Natural killer cell (primary cell): ENCODE data around the gene SPANXN4. TPM values are rescaled to one million over a fixed set of nuclear protein-coding genes. Genes with fewer than 3 reads are reported as not detected.

Experiments
- ATAC-seq, 3 donors: fragments of 150-1000 bp in 2 of 3; fragments of 200-7000 bp in 1 of 3; cut with Tn5 transposase; 1 replicate in 1 of 3; 2 replicates in 2 of 3; pipeline ENCODE4 v1.10.0; 2021; ENCODE audit warnings: mild to moderate bottlenecking in 2 of 3, moderate library complexity in 2 of 3
- DNase-seq, 2 donors: peaks; one replicate each; pipeline versions ENCODE4 v3.0.0 to v3.0.0-alpha.2; 2013 to 2021; ENCODE audit warnings: mixed read lengths in 1 of 2
- H3K27ac ChIP-seq: one replicate; pipeline ENCODE4 v1.5.1; 2013; ENCODE audit warnings: mild to moderate bottlenecking, low read length
- H3K27me3 ChIP-seq: one replicate; pipeline ENCODE4 v1.6.1; 2013; ENCODE audit warnings: low read length; ENCODE audit not compliant: control insufficient read depth, insufficient read depth
- H3K36me3 ChIP-seq: one replicate; pipeline ENCODE4 v1.6.1; 2013; ENCODE audit warnings: low read length; ENCODE audit not compliant: control insufficient read depth, insufficient read depth
- H3K4me1 ChIP-seq: one replicate; pipeline ENCODE4 v1.6.1; 2013; ENCODE audit warnings: low read length; ENCODE audit not compliant: control insufficient read depth, insufficient read depth
- H3K4me3 ChIP-seq: one replicate; pipeline ENCODE4 v1.5.1; 2013; ENCODE audit warnings: low read length
- H3K9me3 ChIP-seq: one replicate; pipeline ENCODE4 v1.6.1; 2013; ENCODE audit warnings: low read length; ENCODE audit not compliant: control insufficient read depth, insufficient read depth
- H3K27ac Mint-ChIP-seq, 2 donors: one replicate each; pipeline ENCODE4 v1.8.0; 2022; ENCODE audit warnings: mild to moderate bottlenecking in 2 of 2, mixed read lengths in 2 of 2, moderate library complexity in 1 of 2
- H3K27me3 Mint-ChIP-seq, 2 donors: one replicate each; pipeline ENCODE4 v1.8.0; 2022; ENCODE audit warnings: low read depth in 2 of 2, mixed read lengths in 2 of 2
- H3K36me3 Mint-ChIP-seq: one replicate; pipeline ENCODE4 v1.8.0; 2022; ENCODE audit warnings: mixed read lengths
- H3K4me1 Mint-ChIP-seq, 2 donors: one replicate each; pipeline ENCODE4 v1.8.0; 2022; ENCODE audit warnings: mixed read lengths in 2 of 2
- H3K4me3 Mint-ChIP-seq: one replicate; pipeline ENCODE4 v1.8.0; 2022; ENCODE audit warnings: mild to moderate bottlenecking, moderate library complexity, mixed read lengths
- H3K9me3 Mint-ChIP-seq, 2 donors: one replicate each; pipeline ENCODE4 v1.8.0; 2022; ENCODE audit warnings: mixed read lengths in 2 of 2
- WGBS: methylation state at CpG from one replicate; pipeline ENCODE4 v1.1.7; 2013; ENCODE audit warnings: missing lambda C conversion rate; ENCODE audit not compliant: insufficient coverage; 5-methylcytosine and 5-hydroxymethylcytosine counted together
- intact Hi-C: fragments of 100-400 bp; cut with micrococcal nuclease; formaldehyde crosslinking; loops from one replicate; pipeline ENCODE4 v1.14.2; 2022
- total RNA-seq, 4 donors: library from RNA; stranded (reverse); fragments of 120-200 nt in 1 of 4; gene quantifications; one replicate each; pipeline versions ENCODE4 v1.2.3 to v1.2.4, GENCODE V29; 2013 to 2022
- TF ChIP-seq, protein P1 (sequence below): fragments of 200-600 bp; IDR thresholded peaks from one replicate; pipeline ENCODE4 v1.8.0; 2022; ENCODE audit warnings: antibody characterized with exemption

SPANXN4 gene
- total RNA-seq, 3 donors from 2014 or later (not counting 1 experiment from before 2014, with no cell fraction given) = not detected

DNA sequence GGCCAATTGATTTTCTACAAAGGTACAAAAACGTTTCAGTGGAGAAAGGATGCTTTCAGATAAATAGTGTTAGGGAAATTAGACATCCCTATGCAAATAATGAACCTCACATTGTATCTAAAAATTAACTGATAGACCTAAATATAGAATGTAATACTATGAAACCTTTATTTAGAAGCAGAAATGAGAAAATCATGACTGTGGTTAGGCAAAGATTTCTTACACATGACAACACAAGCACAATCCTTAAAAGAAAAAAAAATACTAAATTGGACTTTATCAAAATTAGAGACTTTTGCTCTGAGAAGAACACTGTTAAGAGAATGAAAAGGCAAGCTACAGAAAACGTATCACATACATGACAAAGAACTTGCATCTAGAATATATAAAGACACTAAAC, 43.0 kb upstream of the SPANXN4 start:
- intact Hi-C loops = no loop called here
- no peaks in the 10 kb centered on the region for H3K4me1 ChIP-seq
- Mint-ChIP-seq H3K27me3 (no peaks in the 10 kb centered on the region), H3K4me3 (no peak overlapping the region), H3K27ac (no peak overlapping the region), H3K9me3 (peaks cover 0 to 19% of the 10 kb centered on the region in 2 donors), H3K4me1 (no peaks in the 10 kb centered on the region), H3K36me3 (no peaks in the 10 kb centered on the region)
- DNase-seq (no peak), ATAC-seq (no peak)
- no peaks in the 10 kb centered on the region for H3K27me3 ChIP-seq
- H3K27ac ChIP-seq = no peak overlapping the region
- H3K36me3 ChIP-seq = no peaks in the 10 kb centered on the region
- TF ChIP-seq, protein P1, sequence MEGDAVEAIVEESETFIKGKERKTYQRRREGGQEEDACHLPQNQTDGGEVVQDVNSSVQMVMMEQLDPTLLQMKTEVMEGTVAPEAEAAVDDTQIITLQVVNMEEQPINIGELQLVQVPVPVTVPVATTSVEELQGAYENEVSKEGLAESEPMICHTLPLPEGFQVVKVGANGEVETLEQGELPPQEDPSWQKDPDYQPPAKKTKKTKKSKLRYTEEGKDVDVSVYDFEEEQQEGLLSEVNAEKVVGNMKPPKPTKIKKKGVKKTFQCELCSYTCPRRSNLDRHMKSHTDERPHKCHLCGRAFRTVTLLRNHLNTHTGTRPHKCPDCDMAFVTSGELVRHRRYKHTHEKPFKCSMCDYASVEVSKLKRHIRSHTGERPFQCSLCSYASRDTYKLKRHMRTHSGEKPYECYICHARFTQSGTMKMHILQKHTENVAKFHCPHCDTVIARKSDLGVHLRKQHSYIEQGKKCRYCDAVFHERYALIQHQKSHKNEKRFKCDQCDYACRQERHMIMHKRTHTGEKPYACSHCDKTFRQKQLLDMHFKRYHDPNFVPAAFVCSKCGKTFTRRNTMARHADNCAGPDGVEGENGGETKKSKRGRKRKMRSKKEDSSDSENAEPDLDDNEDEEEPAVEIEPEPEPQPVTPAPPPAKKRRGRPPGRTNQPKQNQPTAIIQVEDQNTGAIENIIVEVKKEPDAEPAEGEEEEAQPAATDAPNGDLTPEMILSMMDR = no peak
- no CpG with 5 or more reads among the region's 2 CpGs for WGBS
- H3K9me3 ChIP-seq = no peaks in the 10 kb centered on the region
- no peak overlapping the region for H3K4me3 ChIP-seq

DNA sequence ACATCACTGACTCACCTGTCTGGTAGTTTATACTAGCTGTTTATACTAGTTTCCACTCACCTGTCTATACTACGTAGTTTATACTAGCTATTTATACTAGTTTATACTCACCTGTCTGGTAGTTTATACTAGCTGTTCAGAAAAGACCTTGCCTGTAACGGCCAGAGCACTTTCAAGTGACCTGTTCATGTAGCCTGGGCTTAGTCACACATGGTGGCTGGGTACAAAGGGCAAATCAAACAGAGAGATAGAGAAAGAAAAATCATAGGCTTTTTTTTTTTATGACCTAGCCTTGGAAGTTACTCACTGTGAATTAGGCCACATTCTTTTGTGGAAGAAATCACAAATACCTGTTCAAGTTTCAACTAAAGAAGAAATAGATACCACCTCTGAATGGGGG, 30.7 kb upstream of the SPANXN4 start:
- Histone ChIP-seq H3K36me3 (no peaks in the 10 kb centered on the region), H3K9me3 (no peaks in the 10 kb centered on the region), H3K27me3 (no peaks in the 10 kb centered on the region), H3K27ac (no peak overlapping the region), H3K4me1 (no peaks in the 10 kb centered on the region), H3K4me3 (no peak overlapping the region)
- Mint-ChIP-seq H3K27ac (no peak overlapping the region), H3K4me3 (no peak overlapping the region), H3K36me3 (no peaks in the 10 kb centered on the region), H3K9me3 (peaks cover 0 to 14% of the 10 kb centered on the region in 2 donors), H3K4me1 (no peaks in the 10 kb centered on the region), H3K27me3 (no peaks in the 10 kb centered on the region)
- TF ChIP-seq, protein P1 = no peak
- no peak for DNase-seq
- intact Hi-C loops = no loop called here
- no peak for ATAC-seq
- 29% methylated on average over 1 of the region's 2 CpGs for WGBS

- no peak overlapping the region for H3K4me3 ChIP-seq
- H3K27ac ChIP-seq = no peak overlapping the region
- Mint-ChIP-seq H3K27ac (no peak overlapping the region), H3K4me3 (no peak overlapping the region), H3K36me3 (no peaks in the 10 kb centered on the region), H3K27me3 (no peaks in the 10 kb centered on the region), H3K4me1 (no peaks in the 10 kb centered on the region), H3K9me3 (peaks cover 0 to 14% of the 10 kb centered on the region in 2 donors)
- WGBS = 85% methylated on average over 2 of the region's 8 CpGs
- no peaks in the 10 kb centered on the region for H3K4me1 ChIP-seq
- TF ChIP-seq, protein P1 = no peak
- DNase-seq = no peak
- intact Hi-C loops = no loop called here
- H3K27me3 ChIP-seq = no peaks in the 10 kb centered on the region
- no peak for ATAC-seq
- no peaks in the 10 kb centered on the region for H3K9me3 ChIP-seq
- no peaks in the 10 kb centered on the region for H3K36me3 ChIP-seq
These were observed 27.1 kb upstream of the SPANXN4 start for GRCh38 chrX:142998447-142999198.

GRCh38 chrX:142999199-142999701, 26.5 kb upstream of the SPANXN4 start:
- intact Hi-C loops = no loop called here
- Histone ChIP-seq H3K4me3 (no peak overlapping the region), H3K9me3 (no peaks in the 10 kb centered on the region), H3K4me1 (no peaks in the 10 kb centered on the region), H3K27me3 (no peaks in the 10 kb centered on the region), H3K36me3 (no peaks in the 10 kb centered on the region), H3K27ac (no peak overlapping the region)
- DNase-seq (no peak), ATAC-seq (no peak)
- Mint-ChIP-seq H3K4me1 (no peaks in the 10 kb centered on the region), H3K27ac (no peak overlapping the region), H3K36me3 (no peaks in the 10 kb centered on the region), H3K9me3 (peaks cover 0 to 8% of the 10 kb centered on the region in 2 donors), H3K27me3 (no peaks in the 10 kb centered on the region), H3K4me3 (no peak overlapping the region)
- TF ChIP-seq, protein P1 = no peak
- WGBS = 88% methylated on average over 5 of the region's 6 CpGs
